DND-41 (cell line): ENCODE data around the gene HGFAC.

Experiments used
- ATAC-seq: fragments of 200-7000 bp; cut with Tn5 transposase; 3 replicates; pipeline ENCODE4 v1.9.1; 2021; ENCODE audit warnings: low read depth; ENCODE audit not compliant: insufficient read depth
- DNase-seq: peaks from one replicate; pipeline ENCODE4 v3.0.0-alpha.2; 2020
- H2AFZ ChIP-seq: 2 replicates; pipeline ENCODE4 v1.6.0; 2012; ENCODE audit warnings: low read depth, low read length
- H3K27ac ChIP-seq: 2 replicates; pipeline ENCODE4 v1.5.1; 2012; ENCODE audit warnings: low read length, inconsistent platforms
- H3K27me3 ChIP-seq: fragments of 200-600 bp; sonication (generic); 2 replicates; pipeline ENCODE4 v1.6.0; 2012; ENCODE audit warnings: low read length, mild to moderate bottlenecking, inconsistent platforms; ENCODE audit not compliant: insufficient read depth, poor library complexity
- H3K36me3 ChIP-seq: 2 replicates; pipeline ENCODE4 v1.5.1; 2012; ENCODE audit warnings: low read length, inconsistent platforms; ENCODE audit not compliant: insufficient read depth
- H3K4me1 ChIP-seq: 2 replicates; pipeline ENCODE4 v1.5.1; 2012; ENCODE audit warnings: mild to moderate bottlenecking, low read length; ENCODE audit not compliant: insufficient read depth
- H3K4me2 ChIP-seq: 2 replicates; pipeline ENCODE4 v1.6.0; 2012; ENCODE audit warnings: mild to moderate bottlenecking, moderate library complexity, low read length, inconsistent platforms; ENCODE audit not compliant: insufficient read depth
- H3K4me3 ChIP-seq, 2 experiments: fragments of 200-600 bp in 1 of 2; shearing (Covaris generic) in 1 of 2; 2 replicates each; pipeline ENCODE4 v1.5.1; 2012 to 2016; ENCODE audit warnings: inconsistent platforms in 2 of 2, low read length in 2 of 2, mild to moderate bottlenecking in 2 of 2, low read depth in 1 of 2, moderate library complexity in 1 of 2
- H3K79me2 ChIP-seq: 2 replicates; pipeline ENCODE4 v1.6.0; 2012; ENCODE audit warnings: low read length, inconsistent platforms; ENCODE audit not compliant: insufficient read depth
- H3K9ac ChIP-seq: 2 replicates; pipeline ENCODE4 v1.6.0; 2012; ENCODE audit warnings: low read depth, mild to moderate bottlenecking, inconsistent platforms, low read length, moderate library complexity
- H3K9me3 ChIP-seq: 2 replicates; pipeline ENCODE4 v1.5.1; 2012; ENCODE audit warnings: low read length, moderate library complexity, mild to moderate bottlenecking, inconsistent platforms; ENCODE audit not compliant: insufficient read depth, severe bottlenecking
- H4K20me1 ChIP-seq: 2 replicates; pipeline ENCODE4 v1.6.0; 2012; ENCODE audit warnings: low read length; ENCODE audit not compliant: insufficient read depth
- EZH2 ChIP-seq: IDR thresholded peaks from 3 replicates; pipeline ENCODE4 v1.6.1; 2012; ENCODE audit warnings: borderline replicate concordance, low read depth, mild to moderate bottlenecking, moderate library complexity, low read length, inconsistent platforms; ENCODE audit not compliant: severe bottlenecking
- TF ChIP-seq, protein P1 (sequence below): IDR thresholded peaks from 2 replicates; pipeline ENCODE4 v1.5.1; 2012; ENCODE audit warnings: borderline replicate concordance, low read length, moderate library complexity, mild to moderate bottlenecking; ENCODE audit not compliant: poor library complexity, severe bottlenecking; ENCODE audit errors: extremely low read depth

HGFAC gene

DNA sequence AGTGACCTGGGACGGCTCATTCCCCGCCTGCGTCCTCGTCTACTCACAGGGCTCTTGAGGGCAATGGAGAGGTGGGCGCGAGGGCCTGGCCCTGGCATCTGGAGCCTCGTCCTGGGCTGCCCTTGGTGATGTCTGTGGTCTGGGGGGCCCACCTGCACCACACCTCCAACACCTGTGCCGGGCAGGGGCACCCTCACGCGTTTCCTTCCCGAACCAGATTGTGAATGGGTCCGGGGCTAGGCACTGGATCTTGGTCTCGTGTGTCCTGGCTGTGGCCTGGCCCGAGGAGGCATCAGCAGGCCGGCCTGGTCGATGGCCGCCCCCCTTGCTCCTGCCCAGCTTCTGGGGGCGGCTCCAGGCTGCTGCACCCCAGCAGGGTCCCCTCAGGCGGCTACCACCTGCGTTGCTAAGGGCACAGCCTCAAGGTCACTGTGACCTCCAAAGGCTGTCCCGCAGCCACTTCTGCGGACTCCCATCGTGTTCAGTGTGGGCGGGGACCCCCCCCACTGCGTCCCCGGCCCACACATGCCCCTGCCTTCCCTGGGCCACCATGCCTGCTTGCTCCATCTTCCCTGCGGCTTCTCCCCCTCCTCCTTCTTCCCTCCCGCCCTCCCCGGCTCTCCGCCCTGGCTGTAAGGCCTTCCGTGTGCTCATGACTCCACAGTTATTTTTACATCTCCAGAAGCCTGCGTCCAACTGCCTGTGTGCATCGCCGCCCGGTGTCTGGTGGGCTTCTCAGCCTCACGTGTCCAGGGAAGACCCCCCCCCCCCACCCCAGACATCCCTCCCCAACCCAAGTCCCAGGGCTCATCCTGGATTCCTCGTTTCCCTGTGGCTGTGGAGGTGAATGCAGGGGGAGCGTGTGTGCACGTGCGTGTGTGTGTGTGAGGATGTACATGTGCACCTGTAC lies 25.2 kb downstream of the HGFAC start:
- H2AFZ ChIP-seq = no peak overlapping the region
- H3K4me1 ChIP-seq = no peaks in the 10 kb centered on the region
- H4K20me1 ChIP-seq = no peaks in the 10 kb centered on the region; the same call in 1 of the 2 replicates
- no peak overlapping the region for H3K4me2 ChIP-seq
- no peak overlapping the region for H3K4me3 ChIP-seq
- DNase-seq (no peak), ATAC-seq (no peak)
- H3K9me3 ChIP-seq = no peaks in the 10 kb centered on the region
- no peaks in the 10 kb centered on the region for H3K36me3 ChIP-seq
- no peaks in the 10 kb centered on the region for H3K79me2 ChIP-seq
- TF ChIP-seq, protein P1, sequence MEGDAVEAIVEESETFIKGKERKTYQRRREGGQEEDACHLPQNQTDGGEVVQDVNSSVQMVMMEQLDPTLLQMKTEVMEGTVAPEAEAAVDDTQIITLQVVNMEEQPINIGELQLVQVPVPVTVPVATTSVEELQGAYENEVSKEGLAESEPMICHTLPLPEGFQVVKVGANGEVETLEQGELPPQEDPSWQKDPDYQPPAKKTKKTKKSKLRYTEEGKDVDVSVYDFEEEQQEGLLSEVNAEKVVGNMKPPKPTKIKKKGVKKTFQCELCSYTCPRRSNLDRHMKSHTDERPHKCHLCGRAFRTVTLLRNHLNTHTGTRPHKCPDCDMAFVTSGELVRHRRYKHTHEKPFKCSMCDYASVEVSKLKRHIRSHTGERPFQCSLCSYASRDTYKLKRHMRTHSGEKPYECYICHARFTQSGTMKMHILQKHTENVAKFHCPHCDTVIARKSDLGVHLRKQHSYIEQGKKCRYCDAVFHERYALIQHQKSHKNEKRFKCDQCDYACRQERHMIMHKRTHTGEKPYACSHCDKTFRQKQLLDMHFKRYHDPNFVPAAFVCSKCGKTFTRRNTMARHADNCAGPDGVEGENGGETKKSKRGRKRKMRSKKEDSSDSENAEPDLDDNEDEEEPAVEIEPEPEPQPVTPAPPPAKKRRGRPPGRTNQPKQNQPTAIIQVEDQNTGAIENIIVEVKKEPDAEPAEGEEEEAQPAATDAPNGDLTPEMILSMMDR = no peak
- TF ChIP-seq EZH2 = no peak
- no peaks in the 10 kb centered on the region for H3K27me3 ChIP-seq
- H3K27ac ChIP-seq = no peak overlapping the region
- H3K9ac ChIP-seq = no peak overlapping the region

DNA sequence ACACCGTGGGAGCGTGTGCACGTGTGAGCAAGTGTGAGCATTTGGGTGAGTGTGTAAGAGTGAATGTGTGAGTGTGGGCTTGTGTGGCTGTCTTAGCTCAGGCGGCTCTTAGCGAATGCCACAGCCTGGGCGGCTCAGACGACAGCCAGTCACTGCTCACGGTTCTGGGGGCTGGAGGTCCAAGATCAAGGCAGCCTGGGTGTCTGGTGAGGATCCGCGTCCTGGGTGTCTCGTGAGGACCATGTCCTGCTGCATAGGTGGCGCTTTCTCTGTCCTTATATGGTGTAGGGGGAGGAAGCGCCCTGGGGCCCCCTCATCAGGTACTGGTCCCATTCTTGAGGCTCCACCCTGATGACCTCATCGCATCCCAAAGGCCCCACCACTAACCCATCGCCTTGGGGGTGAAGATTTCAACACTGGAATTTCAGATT lies 25.8 kb downstream of the HGFAC start:
- H3K9ac ChIP-seq = no peak overlapping the region
- no peaks in the 10 kb centered on the region for H3K4me1 ChIP-seq
- no peak overlapping the region for H2AFZ ChIP-seq
- no peaks in the 10 kb centered on the region for H3K79me2 ChIP-seq
- TF ChIP-seq EZH2 = no peak
- TF ChIP-seq, protein P1 = no peak
- no peaks in the 10 kb centered on the region for H3K36me3 ChIP-seq
- no peak overlapping the region for H3K4me2 ChIP-seq
- H3K4me3 ChIP-seq = no peak overlapping the region
- DNase-seq = no peak
- H4K20me1 ChIP-seq = no peaks in the 10 kb centered on the region; the same call in 1 of the 2 replicates
- ATAC-seq = no peak
- no peak overlapping the region for H3K27ac ChIP-seq
- H3K9me3 ChIP-seq = no peaks in the 10 kb centered on the region
- H3K27me3 ChIP-seq = no peaks in the 10 kb centered on the region

DNA sequence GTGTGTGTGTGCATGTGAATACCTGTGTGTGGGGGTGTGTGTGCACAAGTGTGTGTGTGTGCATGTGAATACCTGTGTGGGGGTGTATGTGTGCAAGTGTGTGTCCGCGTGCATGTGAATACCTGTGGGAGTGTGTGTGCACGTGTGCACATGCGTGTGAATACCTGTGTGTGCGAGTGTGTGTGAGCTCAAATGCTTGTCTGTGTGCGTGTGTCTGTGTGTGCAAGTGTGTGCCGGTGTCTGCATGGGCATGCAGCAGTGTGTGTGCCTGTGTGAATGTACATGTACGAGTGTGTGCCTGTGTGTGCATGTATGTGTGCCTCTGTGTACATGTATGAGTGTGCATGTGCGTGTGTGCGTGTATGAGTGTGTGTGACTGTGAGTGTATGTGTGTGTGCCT lies 26.4 kb downstream of the HGFAC start:
- Histone ChIP-seq H3K4me3 (no peak overlapping the region), H3K9ac (no peak overlapping the region), H3K36me3 (no peaks in the 10 kb centered on the region), H3K79me2 (no peaks in the 10 kb centered on the region), H3K9me3 (no peaks in the 10 kb centered on the region), H3K27me3 (no peaks in the 10 kb centered on the region), H4K20me1 (peaks cover 2% of the 10 kb centered on the region; the same call in 1 of the 2 replicates), H3K4me2 (no peak overlapping the region), H3K27ac (no peak overlapping the region), H2AFZ (no peak overlapping the region), H3K4me1 (no peaks in the 10 kb centered on the region)
- DNase-seq = no peak
- no peak for TF ChIP-seq EZH2
- TF ChIP-seq, protein P1 = no peak
- no peak for ATAC-seq
